IMR-90 (cell line): ENCODE results near the gene SMTN. TPM values are rescaled to one million over a fixed set of nuclear protein-coding genes. Genes with fewer than 3 reads are reported as not detected.

ENCODE experiments used
- ATAC-seq: fragments of 200-7000 bp; cut with Tn5 transposase; 2 replicates; pipeline ENCODE4 v1.9.1; 2020; ENCODE audit warnings: low read depth, mild to moderate bottlenecking, moderate library complexity
- BruUV-seq: library from RNA; stranded (reverse); fragments of 400-500 nt; replicated peaks from 2 replicates; lab custom pipeline; 2021; lab: Mats Ljungman, UMichigan
- CTCF ChIA-PET: fragments of 300-600 bp; formaldehyde crosslinking; extraction: SDS; loops from one replicate; lab custom pipeline; 2021; ENCODE audit warnings: antibody characterized with exemption; lab: Yijun Ruan, JAX
- POLR2A ChIA-PET: fragments of 300-600 bp; sonication (Branson Sonifier 250); formaldehyde crosslinking; loops from one replicate; lab custom pipeline; 2022; ENCODE audit warnings: antibody characterized with exemption; ENCODE audit not compliant: unreplicated experiment; lab: Charles Lee
- DNase-seq: peaks from one replicate; pipeline ENCODE4 v3.0.0; 2013
- H2AFZ ChIP-seq: replicated peaks from 2 replicates; pipeline ENCODE3; 2013; ENCODE audit warnings: low read length, mild to moderate bottlenecking; ENCODE audit not compliant: poor library complexity
- H2AK5ac ChIP-seq: 2 replicates; pipeline ENCODE4 v1.6.1; 2013; ENCODE audit warnings: low read depth, low read length, inconsistent platforms
- H2AK9ac ChIP-seq: replicated peaks from 2 replicates; pipeline ENCODE3; 2013; ENCODE audit warnings: mild to moderate bottlenecking, low read depth, low read length, moderate library complexity; ENCODE audit not compliant: poor library complexity
- H2BK120ac ChIP-seq: 2 replicates; pipeline ENCODE4 v1.6.1; 2013; ENCODE audit warnings: low read depth, low read length, inconsistent platforms
- H2BK15ac ChIP-seq: 3 replicates; pipeline ENCODE4 v1.6.1; 2013; ENCODE audit warnings: low read depth, low read length, inconsistent platforms
- H2BK20ac ChIP-seq: 2 replicates; pipeline ENCODE4 v1.6.1; 2013; ENCODE audit warnings: low read depth, mild to moderate bottlenecking, inconsistent platforms, low read length, moderate library complexity
- H2BK5ac ChIP-seq: 2 replicates; pipeline ENCODE4 v1.6.1; 2013; ENCODE audit warnings: mild to moderate bottlenecking, low read depth, low read length, inconsistent platforms; ENCODE audit not compliant: poor library complexity, severe bottlenecking
- H3K14ac ChIP-seq: replicated peaks from 2 replicates; pipeline ENCODE4 v1.6.1; 2013; ENCODE audit warnings: low read depth, low read length, inconsistent platforms
- H3K18ac ChIP-seq: 2 replicates; pipeline ENCODE4 v1.6.1; 2013; ENCODE audit warnings: low read depth, low read length, control low read depth
- H3K23ac ChIP-seq: 2 replicates; pipeline ENCODE4 v1.6.1; 2013; ENCODE audit warnings: low read depth, low read length, inconsistent platforms
- H3K27ac ChIP-seq: 2 replicates; pipeline ENCODE4 v1.5.1; 2013; ENCODE audit warnings: mild to moderate bottlenecking, control low read depth, low read length; ENCODE audit not compliant: insufficient read depth
- H3K27me3 ChIP-seq: 2 replicates; pipeline ENCODE4 v1.6.1; 2013; ENCODE audit warnings: low read length; ENCODE audit not compliant: control insufficient read depth, insufficient read depth
- H3K36me3 ChIP-seq: 2 replicates; pipeline ENCODE4 v1.6.1; 2013; ENCODE audit warnings: low read length, mixed read lengths; ENCODE audit not compliant: control insufficient read depth, insufficient read depth
- H3K4ac ChIP-seq: 2 replicates; pipeline ENCODE4 v1.6.1; 2013; ENCODE audit warnings: low read depth, low read length, inconsistent platforms
- H3K4me1 ChIP-seq: 2 replicates; pipeline ENCODE4 v1.6.1; 2013; ENCODE audit warnings: low read length, mixed read lengths; ENCODE audit not compliant: control insufficient read depth, insufficient read depth
- H3K4me2 ChIP-seq: 2 replicates; pipeline ENCODE4 v1.6.1; 2013; ENCODE audit warnings: low read depth, mild to moderate bottlenecking, control low read depth, low read length, moderate library complexity
- H3K4me3 ChIP-seq: 2 replicates; pipeline ENCODE4 v1.5.1; 2013; ENCODE audit warnings: low read depth, mild to moderate bottlenecking, control low read depth, low read length, moderate library complexity; ENCODE audit not compliant: insufficient read depth
- H3K56ac ChIP-seq: 2 replicates; pipeline ENCODE4 v1.6.1; 2013; ENCODE audit warnings: low read length, inconsistent platforms; ENCODE audit not compliant: insufficient read depth; ENCODE audit errors: extremely low read depth
- H3K79me1 ChIP-seq, 2 experiments: 2 replicates each; pipeline ENCODE4 v1.6.1; 2013; ENCODE audit warnings: low read length in 2 of 2, inconsistent platforms in 1 of 2, low read depth in 1 of 2
- H3K9ac ChIP-seq: 2 replicates; pipeline ENCODE4 v1.6.1; 2013; ENCODE audit warnings: low read depth, low read length, control low read depth
- H3K9me1 ChIP-seq: 2 replicates; pipeline ENCODE4 v1.6.1; 2013; ENCODE audit warnings: low read length, inconsistent platforms; ENCODE audit not compliant: insufficient read depth
- H3K9me3 ChIP-seq: 2 replicates; pipeline ENCODE4 v1.6.1; 2013; ENCODE audit warnings: low read length; ENCODE audit not compliant: control insufficient read depth, insufficient read depth
- H4K20me1 ChIP-seq: 2 replicates; pipeline ENCODE4 v1.6.1; 2013; ENCODE audit warnings: low read length, inconsistent platforms; ENCODE audit not compliant: insufficient read depth
- H4K5ac ChIP-seq: 2 replicates; pipeline ENCODE4 v1.6.1; 2013; ENCODE audit warnings: mild to moderate bottlenecking, low read depth, low read length, control low read depth
- H4K8ac ChIP-seq, 2 experiments: 2 replicates each; pipeline ENCODE4 v1.6.1; 2013; ENCODE audit warnings: low read depth in 2 of 2, low read length in 2 of 2, control low read depth in 1 of 2, inconsistent platforms in 1 of 2
- H4K91ac ChIP-seq: 2 replicates; pipeline ENCODE4 v1.6.1; 2013; ENCODE audit warnings: low read depth, low read length, inconsistent platforms; ENCODE audit not compliant: insufficient read depth
- CTCF ChIP-seq: conservative IDR thresholded peaks from 2 replicates; pipeline ENCODE4 v1.5.1; 2012; ENCODE audit warnings: mild to moderate bottlenecking, low read depth, low read length, improper control_type of control experiment
- RAD21 ChIP-seq: IDR thresholded peaks from 2 replicates; pipeline ENCODE4 v1.6.1; 2012; ENCODE audit warnings: low read length, improper control_type of control experiment
- SMC3 ChIP-seq: fragments of 150-350 bp; IDR thresholded peaks from 2 replicates; pipeline ENCODE4 v1.6.1; 2016; ENCODE audit warnings: low read depth, mild to moderate bottlenecking, antibody characterized with exemption, low read length, moderate library complexity
- USF2 ChIP-seq: fragments of 150-350 bp; IDR thresholded peaks from 2 replicates; pipeline ENCODE4 v1.6.1; 2017; ENCODE audit warnings: mild to moderate bottlenecking, antibody characterized with exemption, low read length, low read depth
- WGBS, 2 experiments: methylation state at CpG; one replicate each; pipeline versions ENCODE4 v1.1.5 to v1.1.7; 2013; ENCODE audit warnings: missing lambda C conversion rate in 2 of 2; ENCODE audit not compliant: insufficient read length in 1 of 2; ENCODE audit errors: extremely low coverage in 2 of 2; 5-methylcytosine and 5-hydroxymethylcytosine counted together
- dilution Hi-C: fragments of 300-500 bp; cut with HindIII; formaldehyde crosslinking; loops from one replicate; pipeline ENCODE4 v1.14.3; 2018; ENCODE audit warnings: low sequenced_read_pairs; ENCODE audit not compliant: unreplicated experiment
- in situ Hi-C: fragments of 300-500 bp; cut with MboI; formaldehyde crosslinking; loops from 3 replicates; pipeline ENCODE4 v1.14.3; 2019; ENCODE audit warnings: low sequenced_read_pairs, inconsistent platforms, mixed read lengths
- intact Hi-C: fragments of 100-400 bp; cut with micrococcal nuclease; formaldehyde crosslinking; loops from 2 replicates; pipeline ENCODE4 v1.10.0; 2022
- polyA plus RNA-seq, 3 experiments: library from polyadenylated mRNA; depleted of rRNA; stranded (reverse); fragments of >200 nt; gene quantifications; 2 replicates each; pipeline ENCODE4 v1.2.3, GENCODE V29; 2012; ENCODE audit warnings: low replicate concordance in 1 of 3
- total RNA-seq: library from RNA; depleted of rRNA; stranded (reverse); fragments of >200 nt; gene quantifications from 2 replicates; pipeline ENCODE4 v1.2.3, GENCODE V29; 2012

SMTN gene
- total and polyA plus RNA-seq, 2 of the 4 experiments (the other 2 are of a cell fraction) = 53.6 to 63.7 TPM

GRCh38 chr22:31148953-31149627, 68.0 kb downstream of the SMTN start:
- Histone ChIP-seq H3K27ac (peak overlapping the region; percentile 9; the same call in 1 of the 2 replicates), H2AK9ac (peak overlapping the region; percentile 48), H2AFZ (peak overlapping the region; percentile 76), H3K36me3 (no peaks in the 10 kb centered on the region), H3K23ac (no peak overlapping the region), H3K4ac (peak overlapping the region; percentile 65), H2BK20ac (peak overlapping the region; percentile 73; the same call in 1 of the 2 replicates), H4K20me1 (no peaks in the 10 kb centered on the region), H2BK5ac (peak overlapping the region; percentile 9), H3K9me1 (no peaks in the 10 kb centered on the region), H3K4me1 (peaks cover 5% of the 10 kb centered on the region), H3K9me3 (peaks cover 4% of the 10 kb centered on the region; the same call in 1 of the 2 replicates), H4K91ac (peak overlapping the region; percentile 67), H4K5ac (peak overlapping the region; percentile 78), H3K27me3 (no peaks in the 10 kb centered on the region), H4K8ac (peak overlapping the region; percentile 65), H2BK15ac (peak overlapping the region; percentile 68; the same call in 2 of the 3 replicates), H2AK5ac (peak overlapping the region; percentile 57; the same call in 1 of the 2 replicates), H3K4me2 (no peak overlapping the region), H3K56ac (no peak overlapping the region), H3K18ac (no peak overlapping the region), H3K79me1 (no peaks in the 10 kb centered on the region), H3K14ac (peak overlapping the region; percentile 51), H3K4me3 (no peak overlapping the region), H3K9ac (peak overlapping the region; percentile 24; the same call in 1 of the 2 replicates), H2BK120ac (peak overlapping the region; percentile 60)
- ChIA-PET POLR2A (no interaction called here), CTCF (interaction anchor here (0.7 to 2.0 kb wide), 4 partner anchors 10 to 51 kb away, joined by 3 to 12 read pairs (median 3); partner anchors contain the start of gene SELENOM)
- TF ChIP-seq SMC3 (peak; percentile 87), CTCF (peak; percentile 98), USF2 (no peak), RAD21 (peak; percentile 97)
- dilution Hi-C loops (no loop called here), intact Hi-C loops (loop anchor here (1.0 to 5.0 kb wide), 5 partner anchors 42 to 387 kb away; partner anchors contain the start of gene SELENOM), in situ Hi-C loops (loop anchor here (5.0 kb wide), 2 partner anchors 37 to 202 kb away; no protein-coding TSS in a partner anchor)
- WGBS, 2 experiments = 10% methylated on average over 3 of the region's 5 CpGs; no CpG with 5 or more reads in 1 of the 2 experiments
- no TSS peak for BruUV-seq
- ATAC-seq (peak; percentile 99), DNase-seq (peak; percentile 80)
